ENCODE results near the gene ZSCAN12. TPM values are rescaled to one million over a fixed set of nuclear protein-coding genes. Genes with fewer than 3 reads are reported as not detected.

ZSCAN12 gene
- total RNA-seq, result 3.3 and 3.5 TPM in 2 replicates

DNA sequence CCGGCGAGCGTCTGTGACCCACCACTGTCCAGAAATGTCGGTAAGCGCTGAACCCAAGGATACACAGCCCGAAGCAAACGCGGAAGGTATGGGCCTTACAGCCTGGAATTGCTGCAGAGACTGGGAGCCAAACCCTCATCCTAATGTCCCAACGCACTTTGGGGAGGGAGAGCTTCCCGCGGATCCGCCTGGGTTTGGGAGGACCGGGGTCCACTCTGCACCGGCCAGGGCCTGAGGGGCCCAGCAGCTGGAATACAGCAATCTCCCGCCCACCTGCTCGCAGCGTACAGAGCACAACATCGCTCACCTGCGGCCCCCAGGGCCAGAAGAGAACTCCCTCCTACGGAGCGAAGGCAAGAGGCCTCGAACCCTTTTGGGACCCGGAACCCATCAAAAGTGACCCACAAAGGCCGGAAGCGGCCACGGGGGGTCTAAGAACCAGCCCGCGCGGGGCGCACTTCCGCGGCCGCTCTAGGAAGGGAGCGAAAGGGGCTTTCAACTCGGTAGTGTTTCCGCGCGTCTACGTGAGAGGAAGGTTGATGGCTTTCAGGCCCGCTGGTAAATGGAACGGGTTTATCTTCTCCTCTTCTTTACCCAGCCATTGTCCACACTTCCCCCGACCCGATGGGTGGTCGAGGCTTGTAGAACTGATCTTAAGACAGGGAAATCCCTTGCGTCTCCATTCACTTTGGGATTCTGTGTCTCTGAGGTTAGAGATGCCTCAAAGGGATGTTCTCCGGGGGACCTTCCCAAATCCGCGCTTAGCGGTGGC, at the start of gene ZSCAN12:
Gene ZSCAN12, minus strand, starts transcription at position 398 of the 772 bp plus-strand sequence. CDS start 1,342 bp downstream, outside the sequence.

DNA sequence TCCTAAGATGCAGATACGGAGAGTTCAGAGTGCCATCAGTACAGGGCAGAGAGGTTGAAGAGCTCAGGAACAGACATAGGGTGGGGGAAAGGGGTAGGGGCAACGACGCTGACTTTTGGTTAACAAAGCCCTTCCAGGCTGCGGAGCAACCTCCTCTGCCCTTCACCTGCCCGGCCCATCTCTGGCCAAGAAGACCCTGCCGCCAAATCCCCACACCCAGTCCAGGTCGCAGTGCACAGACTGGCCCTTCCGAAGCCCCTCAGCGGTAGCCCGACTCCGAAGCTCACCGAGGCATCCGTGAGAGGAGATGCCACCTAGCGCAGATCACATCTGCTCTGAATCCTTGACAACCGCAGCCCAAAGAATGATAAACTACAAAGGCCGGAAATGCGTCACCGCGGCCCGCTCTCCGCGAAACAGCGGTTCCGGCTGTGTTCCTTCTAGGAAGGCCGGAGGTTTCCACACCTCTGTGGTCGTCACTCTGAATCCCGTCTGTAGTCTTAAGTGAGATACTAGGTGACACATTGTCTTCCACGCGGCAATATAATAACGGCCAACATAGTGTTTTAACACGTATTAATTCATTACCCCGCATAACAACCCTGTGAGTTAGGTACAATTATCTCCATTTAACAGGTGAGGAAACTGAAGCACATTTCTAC, 43.7 kb upstream of the ZSCAN12 start, which contains the start of gene ZSCAN23:
Gene ZSCAN23, minus strand, starts transcription at position 380 of the 662 bp plus-strand sequence. CDS start 7,225 bp downstream, outside the sequence.

DNA sequence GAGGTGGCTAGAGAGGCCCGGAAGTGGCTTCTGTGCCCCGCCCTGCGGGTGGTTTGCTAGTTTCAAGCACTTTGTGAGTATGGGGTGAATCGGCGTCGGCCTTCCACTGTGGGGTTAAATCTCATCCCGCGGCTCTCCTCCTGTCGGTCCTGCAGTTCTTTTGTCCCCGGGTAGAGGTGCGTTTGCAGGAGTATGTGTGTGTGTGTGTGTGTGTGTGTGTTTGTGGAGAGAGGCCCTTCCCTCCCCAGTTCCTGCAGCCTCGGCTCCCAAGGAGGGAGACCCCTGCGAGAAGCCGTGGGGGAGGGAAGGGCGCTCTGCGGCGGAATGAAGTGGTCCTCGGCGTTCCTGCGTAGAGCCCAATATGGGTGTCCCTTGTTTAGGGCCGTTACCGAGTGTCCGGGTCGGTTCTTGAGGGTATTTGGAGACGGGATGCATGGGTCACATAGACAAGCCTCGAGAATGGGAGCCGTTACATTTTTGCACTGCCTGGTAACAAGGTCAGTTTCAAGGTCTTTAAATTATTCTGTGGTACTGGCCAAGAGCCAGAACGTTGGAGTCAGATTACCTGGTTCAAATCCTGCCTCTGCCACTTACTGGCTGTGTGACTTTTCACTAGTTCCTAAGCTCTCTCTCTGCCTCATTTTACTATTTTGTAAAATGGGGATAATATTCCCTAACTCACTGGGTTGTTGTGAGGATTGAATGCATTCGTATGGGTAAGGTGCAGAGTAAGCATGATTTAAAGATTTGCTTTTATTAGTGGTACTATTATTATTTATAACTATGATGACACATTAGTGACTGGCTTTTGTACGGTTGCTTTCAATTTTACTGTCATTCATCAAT, 49.4 kb downstream of the ZSCAN12 start, which contains the start of gene ZKSCAN3:
Gene ZKSCAN3, plus strand, starts transcription at position 56 of the 846 bp plus-strand sequence. CDS start 9,640 bp downstream, outside the sequence.

DNA sequence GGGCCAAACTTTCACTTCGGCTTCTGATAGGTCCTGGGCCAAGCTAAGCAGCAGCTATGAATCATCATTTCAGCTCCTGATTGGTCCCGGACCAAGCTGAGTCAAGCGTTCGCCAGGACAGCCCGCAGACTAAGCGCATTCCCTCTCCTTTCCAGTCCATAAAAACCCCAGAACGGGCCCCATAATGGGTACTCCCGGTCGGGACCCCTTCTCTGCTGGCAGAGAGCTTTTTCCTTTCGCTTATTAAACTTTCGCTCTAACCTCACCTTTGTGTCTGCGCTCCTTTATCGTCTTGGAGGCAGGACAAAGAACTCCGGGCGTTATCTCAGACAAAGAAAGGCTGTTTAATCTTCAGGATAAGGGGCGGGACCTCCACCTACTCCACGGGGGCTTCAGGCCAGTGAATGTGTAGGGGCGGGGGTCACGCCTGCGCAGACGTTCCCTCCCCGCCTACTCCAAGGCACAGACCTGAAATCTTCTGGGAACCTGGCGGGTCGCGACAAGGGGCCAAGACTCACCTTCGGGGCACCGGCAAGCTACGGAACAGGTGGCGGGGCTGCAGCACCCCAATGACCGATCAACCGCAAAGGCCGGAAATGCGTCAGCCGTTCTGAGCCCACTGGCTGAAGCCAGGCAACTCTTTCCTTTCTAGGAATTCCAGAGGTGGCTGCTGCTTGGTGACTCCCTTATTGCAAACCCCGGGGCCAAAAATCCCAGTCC, 63.8 kb downstream of the ZSCAN12 start, which contains the start of gene ZSCAN31:
Gene ZSCAN31, minus strand, starts transcription at position 585 of the 720 bp plus-strand sequence. CDS start 6,465 bp downstream, outside the sequence.

Other genes with a start within 250 kb of the ZSCAN12 start
- 8.1 and 11.8 TPM in 2 replicates for gene ZSCAN9, start 174.5 kb downstream of the ZSCAN12 start, total RNA-seq
- gene ZKSCAN4, start 147.5 kb downstream of the ZSCAN12 start, total RNA-seq, result 1.6 and 5.2 TPM in 2 replicates
- 0.16 and 0.63 TPM in 2 replicates for gene NKAPL, start 140.4 kb downstream of the ZSCAN12 start, total RNA-seq
- 9.8 and 10.8 TPM in 2 replicates for gene ZSCAN26, start 132.6 kb downstream of the ZSCAN12 start, total RNA-seq
- 2.5 and 4.9 TPM in 2 replicates for gene PGBD1, start 118.2 kb downstream of the ZSCAN12 start, total RNA-seq
- 2.1 and 2.9 TPM in 2 replicates for gene ZSCAN31, start 63.6 kb downstream of the ZSCAN12 start, total RNA-seq
- gene ZKSCAN3, start 49.8 kb downstream of the ZSCAN12 start, total RNA-seq, result 2.1 and 3.2 TPM in 2 replicates
- gene ZSCAN23, start 43.7 kb upstream of the ZSCAN12 start, total RNA-seq, result 0.65 and 7.4 TPM in 2 replicates
- gene GPX6, start 116.0 kb upstream of the ZSCAN12 start, total RNA-seq, result not detected in 2 replicates
- not detected in 2 replicates for gene GPX5, start 126.1 kb upstream of the ZSCAN12 start, total RNA-seq

All from mesangial cell (primary cell).